GM18526 (cell line): ENCODE measurements around the gene SLC19A1.

Experiments used
- POLR2A ChIP-seq: IDR thresholded peaks from 3 replicates; pipeline ENCODE4 v1.6.1; 2011; ENCODE audit not compliant: insufficient read length; ENCODE audit errors: extremely low read depth

The SLC19A1 gene

GRCh38 chr21:45511661-45512431 is 30.4 kb downstream of the SLC19A1 start:
- no peak for TF ChIP-seq POLR2A

GRCh38 chr21:45511007-45511406 is 31.2 kb downstream of the SLC19A1 start:
- TF ChIP-seq POLR2A = no peak

GRCh38 chr21:45510466-45510955 is 31.7 kb downstream of the SLC19A1 start:
- no peak for TF ChIP-seq POLR2A

- TF ChIP-seq POLR2A = no peak
Measured at GRCh38 chr21:45509566-45510465, 32.4 kb downstream of the SLC19A1 start.

- no peak for TF ChIP-seq POLR2A
Measured at GRCh38 chr21:45508607-45509565, 33.4 kb downstream of the SLC19A1 start.

GRCh38 chr21:45507888-45508508 is 34.2 kb downstream of the SLC19A1 start:
- no peak for TF ChIP-seq POLR2A

- no peak for TF ChIP-seq POLR2A
Measured at GRCh38 chr21:45507523-45507875, 34.7 kb downstream of the SLC19A1 start.

GRCh38 chr21:45506836-45507522 is 35.3 kb downstream of the SLC19A1 start:
- no peak for TF ChIP-seq POLR2A

- no peak for TF ChIP-seq POLR2A
Measured at GRCh38 chr21:45506241-45506817, 35.9 kb downstream of the SLC19A1 start.

- TF ChIP-seq POLR2A = no peak
Measured at GRCh38 chr21:45505416-45506021, 36.7 kb downstream of the SLC19A1 start.

- no peak for TF ChIP-seq POLR2A
Measured at GRCh38 chr21:45504516-45505415, 37.5 kb downstream of the SLC19A1 start.

- no peak for TF ChIP-seq POLR2A
Measured at GRCh38 chr21:45504021-45504515, 38.2 kb downstream of the SLC19A1 start.

GRCh38 chr21:45502600-45502999 is 39.6 kb downstream of the SLC19A1 start:
- no peak for TF ChIP-seq POLR2A
